C4-2B (cell line): ENCODE data around the gene SIGLEC7.

ENCODE experiments used
- H3K27ac ChIP-seq: fragments of 450-650 bp; 2 replicates; pipeline ENCODE4 v1.5.1; 2017
- CTCF ChIP-seq: fragments of 450-650 bp; conservative IDR thresholded peaks from 2 replicates; pipeline ENCODE4 v1.5.1; 2017; ENCODE audit warnings: mild to moderate bottlenecking
- ZFX ChIP-seq: fragments of 450-650 bp; IDR thresholded peaks from 2 replicates; pipeline ENCODE4 v1.6.1; 2017

SIGLEC7 gene

GRCh38 chr19:51107406-51108065, 34.6 kb upstream of the SIGLEC7 start:
- TF ChIP-seq ZFX (no peak), CTCF (no peak)
- H3K27ac ChIP-seq, result peak overlapping the region; percentile 66

DNA sequence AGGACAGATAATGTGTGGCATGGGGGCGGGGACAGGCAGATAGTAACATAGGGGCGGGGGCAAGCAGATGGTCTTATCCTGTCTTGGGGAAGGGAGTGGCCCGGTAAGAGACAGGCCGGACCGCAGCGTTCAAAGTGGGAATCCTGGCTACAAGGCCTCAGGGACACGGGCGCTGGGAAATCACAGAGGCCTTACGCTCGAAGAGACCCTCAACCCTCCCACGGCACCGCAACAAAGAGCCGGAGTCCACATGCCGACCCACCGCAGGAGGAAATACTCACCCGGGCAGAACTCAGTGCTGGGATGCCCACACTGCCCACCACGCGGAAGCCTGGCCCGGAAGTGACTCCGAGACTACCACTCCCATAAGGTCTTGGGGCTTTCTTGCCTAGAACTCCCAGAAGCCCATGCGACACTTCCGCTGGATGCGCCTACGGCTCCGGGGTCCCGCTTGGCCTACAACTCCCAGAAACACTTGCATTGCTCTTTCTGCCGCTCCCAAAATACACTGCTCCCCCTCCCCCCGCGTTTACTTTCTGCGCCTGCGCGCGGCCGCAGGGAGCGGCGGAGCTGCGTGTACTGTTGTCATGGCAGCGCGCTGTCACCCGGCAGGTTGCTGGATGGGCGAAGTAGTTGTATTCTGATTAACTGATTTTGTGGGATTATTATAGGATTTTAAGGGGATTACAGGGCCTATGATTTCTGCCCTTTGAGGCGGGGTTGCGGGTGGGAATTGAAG, 33.9 kb upstream of the SIGLEC7 start, which contains the start of gene CTU1:
Gene CTU1, minus strand, starts transcription at position 344 of the 739 bp plus-strand sequence. CDS start 3,840 bp downstream, outside the sequence.
- peak within 1 kb of the TSS; percentile 66 for H3K27ac ChIP-seq
- peak; percentile 94 for TF ChIP-seq ZFX
- TF ChIP-seq CTCF, result no peak

DNA sequence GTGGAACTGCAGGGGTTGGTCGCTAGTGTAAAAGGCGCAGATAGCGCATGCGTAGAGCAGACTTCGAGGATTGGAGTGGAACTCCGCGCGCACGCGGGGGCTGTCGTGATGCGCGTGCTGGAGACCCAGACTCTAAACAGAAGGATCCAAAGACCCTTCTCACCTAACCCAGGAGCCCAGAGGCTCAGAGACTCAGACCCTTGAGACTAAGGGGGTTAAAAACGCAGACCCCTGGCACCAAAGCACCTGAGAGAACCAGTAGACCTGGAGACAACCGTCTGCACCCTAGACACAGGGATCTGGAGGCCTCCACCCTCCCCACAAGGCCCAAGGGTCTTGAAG, 33.3 kb upstream of the SIGLEC7 start:
- peak overlapping the region; percentile 66 for H3K27ac ChIP-seq
- TF ChIP-seq CTCF, result no peak
- no peak for TF ChIP-seq ZFX

DNA sequence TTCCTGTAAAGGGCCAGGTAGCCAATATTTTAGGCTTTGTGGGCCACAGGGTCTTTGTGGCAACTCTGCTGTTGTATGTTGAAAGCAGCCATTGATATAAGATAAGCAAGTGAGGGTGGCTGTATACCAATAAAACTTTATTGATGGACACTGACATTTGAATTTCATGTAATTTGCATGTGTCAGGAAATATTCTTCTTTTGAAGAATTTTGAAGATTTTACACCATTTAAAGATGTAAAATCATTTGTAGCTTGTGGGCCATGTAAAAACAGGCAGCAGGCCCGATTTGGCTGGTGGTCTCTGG, 31.5 kb upstream of the SIGLEC7 start:
- TF ChIP-seq CTCF (no peak), ZFX (no peak)

GRCh38 chr19:51111606-51112005, 30.5 kb upstream of the SIGLEC7 start:
- TF ChIP-seq ZFX (no peak), CTCF (no peak; the same call in 1 of the 2 replicates)
- no peak overlapping the region for H3K27ac ChIP-seq

More for the DNA sequence above, 31.5 kb upstream of the SIGLEC7 start:
- H3K27ac ChIP-seq, result no peak overlapping the region

DNA sequence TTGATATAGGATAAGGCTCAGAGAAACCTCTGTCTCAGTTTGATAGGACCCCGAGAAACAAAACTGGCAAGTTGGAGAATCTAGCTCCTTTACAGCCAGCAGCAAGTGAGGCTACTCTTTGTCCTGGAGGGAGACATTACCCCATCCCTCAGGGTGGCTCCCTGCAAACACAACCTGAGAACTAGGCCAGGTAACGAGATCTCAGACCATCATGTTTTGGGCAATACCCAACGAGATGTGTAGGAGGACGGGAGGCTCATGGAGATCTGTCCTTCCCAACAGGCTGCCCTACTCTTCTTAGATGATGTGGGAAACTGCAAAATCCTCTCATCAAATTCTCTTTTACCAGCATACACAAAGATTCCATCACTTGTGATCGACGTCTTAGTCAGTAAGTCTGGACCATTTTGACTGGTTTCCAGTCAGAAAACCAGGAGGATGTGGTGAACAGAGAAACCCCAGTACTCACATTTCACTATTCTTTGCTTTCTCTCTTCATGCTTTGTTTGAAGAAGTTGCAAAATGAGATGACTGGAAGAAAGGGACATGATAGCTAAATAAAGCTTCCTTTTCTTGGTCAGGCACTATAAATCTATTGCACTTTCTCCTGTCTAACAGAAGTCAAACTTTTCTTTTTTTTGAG, 27.9 kb upstream of the SIGLEC7 start:
- TF ChIP-seq ZFX, result no peak
- no peak for TF ChIP-seq CTCF
- H3K27ac ChIP-seq, result no peak overlapping the region

DNA sequence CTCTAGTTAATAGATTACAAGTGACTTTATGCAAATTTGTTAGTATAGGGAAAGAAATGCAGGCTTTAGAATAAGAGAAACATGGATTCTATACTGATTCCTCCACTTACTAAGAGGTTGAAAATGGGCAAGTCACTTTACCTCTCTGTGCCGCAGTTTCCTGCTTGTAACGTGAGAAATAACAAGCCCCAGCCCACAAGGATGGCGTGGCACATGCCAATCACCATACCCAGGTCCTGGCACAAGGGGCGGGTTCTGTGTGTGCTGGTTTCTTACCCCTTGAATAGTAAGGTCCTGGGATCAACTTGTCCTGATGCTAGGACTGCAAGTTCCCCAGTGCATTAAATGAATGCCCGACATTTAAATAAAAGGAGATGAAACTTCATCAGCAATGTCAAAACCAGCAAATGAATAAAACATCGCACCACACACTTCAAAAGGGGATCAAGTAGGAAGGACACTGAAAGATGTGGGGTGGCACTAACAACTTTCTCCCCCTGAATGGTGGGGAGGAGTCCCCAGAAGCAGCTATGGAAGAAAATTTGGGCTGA, 25.3 kb upstream of the SIGLEC7 start:
- H3K27ac ChIP-seq, result no peak overlapping the region
- TF ChIP-seq ZFX (no peak), CTCF (no peak)
